IPS-NIHi7 (cell line): ENCODE data around the gene ZCRB1.

Experiments used
- DNase-seq: peaks from one replicate; pipeline ENCODE4 v3.0.0; 2012; ENCODE audit warnings: mixed read lengths; ENCODE audit errors: extremely low spot score

The ZCRB1 gene

DNA sequence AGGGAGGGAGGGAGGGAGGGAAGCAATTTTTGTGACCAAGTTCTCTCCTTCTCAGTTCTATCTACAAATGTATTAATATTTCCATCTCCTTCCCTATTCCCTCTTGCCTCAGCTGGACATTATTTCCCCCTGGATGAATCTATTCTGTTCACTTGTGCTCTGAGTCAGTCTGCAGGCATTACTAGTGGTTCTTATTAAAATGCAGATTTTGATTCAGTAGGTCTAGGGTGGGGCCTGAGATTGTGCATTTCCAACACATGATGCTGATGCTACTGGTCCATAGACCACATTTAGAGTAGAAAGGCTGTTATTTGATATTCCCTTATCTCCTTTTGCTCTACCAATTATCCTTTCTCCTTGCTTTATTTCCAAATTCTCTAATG lies 47.8 kb downstream of the ZCRB1 start:
- no peak for DNase-seq

DNA sequence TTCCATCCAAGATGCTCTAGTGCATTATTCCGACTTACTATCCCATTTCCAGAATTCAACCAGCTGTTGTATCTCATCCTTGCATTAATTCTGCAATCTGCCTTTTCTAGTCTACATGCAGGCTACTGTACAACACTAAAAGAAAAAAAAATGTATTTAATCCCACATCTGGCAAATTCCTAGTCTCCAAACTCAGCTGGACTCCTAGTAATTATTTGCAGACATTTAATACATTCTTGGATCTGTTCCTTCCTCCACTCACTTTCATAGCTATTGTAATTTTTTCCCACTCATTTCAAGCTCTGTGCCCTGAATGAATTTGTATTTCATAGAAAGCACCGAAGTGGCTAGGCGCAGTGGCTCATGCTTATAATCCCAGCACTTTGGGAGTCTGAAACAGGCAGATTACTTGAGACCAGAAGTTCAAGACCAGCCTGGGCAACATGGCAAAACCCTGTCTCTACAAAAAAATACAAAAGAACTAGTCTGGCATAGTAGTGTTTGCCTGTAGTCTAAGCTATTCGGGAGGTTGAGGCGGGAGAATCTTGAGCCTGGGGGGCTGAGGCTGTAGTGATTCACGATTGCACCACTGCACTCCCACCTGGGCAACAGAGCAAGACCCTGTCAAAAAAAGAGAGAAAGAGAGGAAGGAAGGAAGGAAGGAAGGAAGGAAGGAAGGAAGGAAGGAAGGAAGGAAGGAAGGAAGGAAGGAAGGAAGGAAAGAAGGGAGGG lies 48.3 kb downstream of the ZCRB1 start:
- DNase-seq = no peak

DNA sequence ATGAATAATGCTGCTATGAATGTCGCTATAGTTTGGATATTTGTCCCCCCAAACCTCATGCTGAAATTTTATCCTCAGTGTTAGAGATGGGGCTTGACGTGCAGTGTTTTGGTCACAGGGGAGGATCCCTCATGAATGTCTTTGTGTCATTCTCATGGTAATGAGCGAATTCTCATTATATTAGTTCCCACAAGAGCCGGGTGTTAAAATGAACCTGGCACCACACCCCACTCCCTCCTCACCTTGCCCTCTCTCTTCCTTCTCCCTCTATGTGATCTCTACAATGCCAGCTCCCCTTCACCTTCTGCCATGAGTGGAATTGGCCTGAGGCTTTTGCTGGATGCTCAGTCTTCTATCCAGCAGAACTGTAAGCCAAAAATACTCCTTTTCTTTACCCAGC lies 50.4 kb downstream of the ZCRB1 start:
- no peak for DNase-seq

DNA sequence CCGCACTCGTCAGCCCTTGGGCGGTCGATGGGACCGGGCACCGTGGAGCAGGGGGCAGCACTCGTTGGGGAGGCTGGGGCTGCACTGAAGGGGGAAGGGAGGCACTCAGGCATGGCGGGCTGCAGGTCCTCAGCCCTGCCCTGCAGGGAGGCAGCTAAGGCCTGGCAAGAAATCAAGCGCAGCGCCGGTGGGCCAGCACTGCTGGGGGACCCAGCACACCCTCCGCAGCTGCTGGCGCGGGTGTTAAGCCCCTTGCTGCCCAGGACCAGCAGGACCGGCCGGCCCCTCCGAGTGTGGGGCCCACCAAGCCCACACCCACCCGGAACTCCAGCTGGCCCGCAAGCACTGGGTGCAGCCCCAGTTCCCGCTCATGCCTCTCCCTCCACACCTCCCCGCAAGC lies 52.2 kb downstream of the ZCRB1 start:
- DNase-seq = no peak

DNA sequence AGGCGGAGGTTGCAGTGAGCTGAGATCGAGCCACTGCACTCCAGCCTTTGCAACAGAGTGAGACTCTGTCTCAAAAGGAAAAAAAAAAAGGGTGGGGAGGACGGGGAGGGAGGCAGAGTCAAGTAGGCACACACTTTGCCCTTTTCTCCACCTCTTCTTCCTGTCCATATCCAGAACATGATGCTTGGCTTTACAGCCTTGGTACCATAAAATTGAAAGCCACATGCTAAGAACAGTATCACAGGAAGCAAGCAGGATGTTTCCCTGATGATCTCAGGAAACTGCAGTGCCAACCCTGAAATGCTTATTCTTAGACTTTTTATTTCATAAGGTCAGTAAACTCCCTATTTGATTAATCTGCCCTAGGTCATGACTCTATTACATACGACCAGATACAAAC lies 55.3 kb downstream of the ZCRB1 start:
- no peak for DNase-seq

DNA sequence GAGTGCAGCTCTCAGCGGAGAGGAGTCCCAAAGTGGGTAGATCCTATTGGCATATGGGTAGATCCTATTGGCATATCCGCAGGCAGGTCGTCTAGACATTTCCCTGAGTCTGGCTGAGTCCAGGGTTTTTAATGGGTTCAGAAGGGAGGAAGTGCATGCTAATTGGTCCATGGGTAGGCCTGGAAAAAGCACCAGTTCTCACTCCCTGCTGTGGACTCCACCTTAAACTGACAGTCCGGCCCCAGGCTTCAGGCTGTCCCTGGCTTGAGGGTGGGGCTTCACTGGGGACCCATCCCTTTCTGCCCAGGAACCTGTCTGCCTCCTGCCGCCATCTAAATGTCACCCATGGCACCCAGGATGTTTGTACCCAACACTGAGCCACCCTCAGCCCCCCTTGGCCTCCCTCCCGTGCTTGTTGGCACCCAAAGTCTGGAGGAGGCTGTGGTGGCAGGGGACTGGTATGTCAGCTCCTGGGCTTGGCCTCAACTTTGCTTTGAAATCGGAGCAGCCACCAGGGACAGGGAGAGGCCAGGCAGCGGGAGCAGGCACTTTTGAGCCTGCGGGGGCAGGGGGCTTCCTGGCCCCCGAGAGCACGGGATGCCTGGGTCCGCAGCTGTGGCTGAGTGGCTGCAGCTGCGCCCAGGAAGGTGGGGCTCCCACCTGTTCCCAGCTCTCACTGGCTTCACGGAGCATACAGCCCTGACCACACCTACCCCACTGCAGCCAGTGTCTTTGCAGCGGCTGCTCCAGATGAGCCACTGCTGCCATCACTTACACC lies 58.3 kb downstream of the ZCRB1 start:
- no peak for DNase-seq

DNA sequence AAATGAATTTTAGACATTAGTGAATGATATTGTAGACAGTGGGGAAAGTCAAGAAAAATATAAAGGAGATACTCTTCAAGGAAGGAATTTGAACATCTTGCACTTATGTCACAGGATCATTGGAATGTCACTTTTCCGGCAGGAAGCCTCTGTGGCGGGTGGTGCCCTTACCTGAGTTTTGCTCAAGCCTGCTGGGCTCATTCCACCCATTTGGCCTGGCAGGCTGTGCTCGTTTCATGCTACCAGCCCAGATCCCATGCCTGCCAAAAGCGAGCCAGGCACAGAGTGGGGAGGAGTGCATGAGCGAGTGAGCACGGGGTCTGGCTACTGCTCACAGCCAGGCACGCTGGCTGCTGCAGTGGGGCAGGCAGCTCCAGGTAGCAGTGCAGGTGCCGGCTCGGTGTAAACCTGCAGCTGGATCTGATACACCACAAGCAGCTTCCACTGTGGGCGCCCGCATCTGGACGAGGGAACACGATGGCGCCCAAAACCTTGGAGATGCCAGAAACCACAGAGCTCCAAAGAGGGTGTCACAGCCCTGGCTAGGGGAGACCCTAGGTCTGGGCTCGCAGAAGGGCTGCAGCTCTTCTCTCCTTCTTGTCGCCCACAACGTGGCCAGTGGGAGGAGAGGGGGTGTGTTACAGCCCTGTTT lies 59.2 kb downstream of the ZCRB1 start:
- no peak for DNase-seq

DNA sequence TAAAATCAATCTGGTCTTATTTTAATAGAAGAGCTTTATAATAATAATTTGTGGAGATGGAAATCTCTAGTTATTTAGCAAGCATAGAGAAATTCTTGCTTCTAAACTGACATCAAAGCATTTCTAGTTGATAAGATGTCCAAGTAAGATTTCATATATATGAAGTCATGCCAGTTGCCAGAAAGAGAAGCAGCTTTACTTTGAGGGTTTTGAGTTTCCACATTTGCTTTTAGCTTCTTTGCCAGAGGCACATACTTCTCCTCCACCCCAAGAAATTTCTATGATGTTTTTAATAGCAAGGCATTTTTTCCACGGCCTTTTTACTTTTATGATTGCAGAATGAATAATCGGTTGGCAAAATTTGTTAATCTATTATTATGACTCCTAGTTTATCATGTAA lies 63.6 kb downstream of the ZCRB1 start:
- no peak for DNase-seq
